HEK293 (cell line): ENCODE data around the gene PROCR.

Source experiments
- CTCF ChIP-seq: fragments of 450-650 bp; formaldehyde crosslinking; IDR thresholded peaks from 2 replicates; pipeline ENCODE4 v1.5.1; 2016; ENCODE audit warnings: missing biosample characterization, missing genetic modification characterization
- HOXC10 ChIP-seq: sonication (generic); formaldehyde crosslinking; IDR thresholded peaks from 2 replicates; pipeline ENCODE4 v1.8.1; 2023; ENCODE audit warnings: mild to moderate bottlenecking, missing genetic modification reagents
- KLF10 ChIP-seq: fragments of 450-650 bp; IDR thresholded peaks from 2 replicates; pipeline ENCODE4 v1.5.1; 2018; ENCODE audit warnings: missing biosample characterization, mild to moderate bottlenecking, missing genetic modification characterization
- RBAK ChIP-seq: fragments of 450-650 bp; formaldehyde crosslinking; IDR thresholded peaks from 2 replicates; pipeline ENCODE4 v1.5.1; 2016; ENCODE audit warnings: missing biosample characterization, missing genetic modification characterization
- SCRT1 ChIP-seq: fragments of 450-650 bp; formaldehyde crosslinking; IDR thresholded peaks from 2 replicates; pipeline ENCODE4 v1.5.1; 2016; ENCODE audit warnings: missing biosample characterization, missing genetic modification characterization, borderline replicate concordance
- SETDB1 ChIP-seq: IDR thresholded peaks from one replicate; pipeline ENCODE4 v1.6.1; 2017; ENCODE audit warnings: mild to moderate bottlenecking, low read length, moderate library complexity, mixed read lengths; ENCODE audit not compliant: insufficient read length
- YY2 ChIP-seq: fragments of 450-650 bp; formaldehyde crosslinking; IDR thresholded peaks from 2 replicates; pipeline ENCODE4 v1.5.1; 2016; ENCODE audit warnings: missing biosample characterization, missing genetic modification characterization
- ZBTB7A ChIP-seq: fragments of 450-650 bp; formaldehyde crosslinking; IDR thresholded peaks from 2 replicates; pipeline ENCODE4 v1.5.1; 2016; ENCODE audit warnings: low read depth, missing biosample characterization, missing genetic modification characterization
- ZNF112 ChIP-seq: fragments of 450-650 bp; formaldehyde crosslinking; IDR thresholded peaks from 2 replicates; pipeline ENCODE4 v1.5.0; 2017; ENCODE audit warnings: missing biosample characterization, missing genetic modification characterization
- ZNF121 ChIP-seq: fragments of 450-650 bp; formaldehyde crosslinking; IDR thresholded peaks from 2 replicates; pipeline ENCODE4 v1.5.1; 2016; ENCODE audit warnings: missing biosample characterization, missing genetic modification characterization
- ZNF132 ChIP-seq: fragments of 450-650 bp; formaldehyde crosslinking; IDR thresholded peaks from 2 replicates; pipeline ENCODE4 v1.5.1; 2017; ENCODE audit warnings: missing biosample characterization, missing genetic modification characterization, borderline replicate concordance
- ZNF169 ChIP-seq: fragments of 450-650 bp; formaldehyde crosslinking; IDR thresholded peaks from 2 replicates; pipeline ENCODE4 v1.5.1; 2016; ENCODE audit warnings: missing biosample characterization, missing genetic modification characterization
- ZNF202 ChIP-seq: fragments of 450-650 bp; formaldehyde crosslinking; IDR thresholded peaks from 2 replicates; pipeline ENCODE4 v1.5.1; 2016; ENCODE audit warnings: missing biosample characterization, missing genetic modification characterization, borderline replicate concordance
- ZNF214 ChIP-seq: fragments of 450-650 bp; formaldehyde crosslinking; IDR thresholded peaks from 2 replicates; pipeline ENCODE4 v1.5.1; 2017; ENCODE audit warnings: missing biosample characterization, mild to moderate bottlenecking, missing genetic modification characterization, borderline replicate concordance
- ZNF239 ChIP-seq: fragments of 450-650 bp; formaldehyde crosslinking; IDR thresholded peaks from 2 replicates; pipeline ENCODE4 v1.5.1; 2016; ENCODE audit warnings: missing biosample characterization, missing genetic modification characterization
- ZNF280C ChIP-seq: fragments of 450-650 bp; formaldehyde crosslinking; IDR thresholded peaks from 2 replicates; pipeline ENCODE4 v1.5.1; 2016; ENCODE audit warnings: missing biosample characterization, missing genetic modification characterization
- ZNF37A ChIP-seq: fragments of 450-650 bp; IDR thresholded peaks from 2 replicates; pipeline ENCODE4 v1.5.1; 2018; ENCODE audit warnings: missing biosample characterization, missing genetic modification characterization
- ZNF394 ChIP-seq: fragments of 450-650 bp; formaldehyde crosslinking; IDR thresholded peaks from 2 replicates; pipeline ENCODE4 v1.5.1; 2016; ENCODE audit warnings: missing biosample characterization, missing genetic modification characterization, mild to moderate bottlenecking, moderate library complexity, borderline replicate concordance
- ZNF510 ChIP-seq: fragments of 450-650 bp; formaldehyde crosslinking; IDR thresholded peaks from 2 replicates; pipeline ENCODE4 v1.5.1; 2018; ENCODE audit warnings: mild to moderate bottlenecking, missing genetic modification characterization, missing biosample characterization; ENCODE audit not compliant: insufficient replicate concordance
- ZNF514 ChIP-seq: fragments of 450-650 bp; formaldehyde crosslinking; IDR thresholded peaks from 2 replicates; pipeline ENCODE4 v1.5.1; 2016; ENCODE audit warnings: missing biosample characterization, missing genetic modification characterization
- ZNF530 ChIP-seq: fragments of 450-650 bp; formaldehyde crosslinking; IDR thresholded peaks from 2 replicates; pipeline ENCODE4 v1.5.1; 2016; ENCODE audit warnings: low read depth, missing biosample characterization, missing genetic modification characterization
- ZNF560 ChIP-seq: fragments of 450-650 bp; formaldehyde crosslinking; IDR thresholded peaks from 2 replicates; pipeline ENCODE4 v1.5.1; 2017; ENCODE audit warnings: missing biosample characterization, missing genetic modification characterization, borderline replicate concordance
- ZNF585B ChIP-seq: fragments of 450-650 bp; formaldehyde crosslinking; IDR thresholded peaks from 2 replicates; pipeline ENCODE4 v1.5.1; 2016; ENCODE audit warnings: missing biosample characterization, missing genetic modification characterization
- ZNF654 ChIP-seq: fragments of 450-650 bp; formaldehyde crosslinking; IDR thresholded peaks from 2 replicates; pipeline ENCODE4 v1.5.1; 2016; ENCODE audit warnings: low read depth, missing biosample characterization, missing genetic modification characterization
- ZNF660 ChIP-seq: fragments of 450-650 bp; IDR thresholded peaks from 2 replicates; pipeline ENCODE4 v1.5.1; 2018; ENCODE audit warnings: missing biosample characterization, mild to moderate bottlenecking, missing genetic modification characterization
- ZNF677 ChIP-seq: fragments of 450-650 bp; IDR thresholded peaks from 2 replicates; pipeline ENCODE4 v1.5.0; 2018; ENCODE audit warnings: missing biosample characterization, mild to moderate bottlenecking, missing genetic modification characterization, moderate library complexity
- TF ChIP-seq, protein P1 (sequence below): fragments of 450-650 bp; formaldehyde crosslinking; IDR thresholded peaks from 2 replicates; pipeline ENCODE4 v1.5.1; 2016; ENCODE audit warnings: missing biosample characterization, missing genetic modification characterization, borderline replicate concordance

PROCR gene

DNA sequence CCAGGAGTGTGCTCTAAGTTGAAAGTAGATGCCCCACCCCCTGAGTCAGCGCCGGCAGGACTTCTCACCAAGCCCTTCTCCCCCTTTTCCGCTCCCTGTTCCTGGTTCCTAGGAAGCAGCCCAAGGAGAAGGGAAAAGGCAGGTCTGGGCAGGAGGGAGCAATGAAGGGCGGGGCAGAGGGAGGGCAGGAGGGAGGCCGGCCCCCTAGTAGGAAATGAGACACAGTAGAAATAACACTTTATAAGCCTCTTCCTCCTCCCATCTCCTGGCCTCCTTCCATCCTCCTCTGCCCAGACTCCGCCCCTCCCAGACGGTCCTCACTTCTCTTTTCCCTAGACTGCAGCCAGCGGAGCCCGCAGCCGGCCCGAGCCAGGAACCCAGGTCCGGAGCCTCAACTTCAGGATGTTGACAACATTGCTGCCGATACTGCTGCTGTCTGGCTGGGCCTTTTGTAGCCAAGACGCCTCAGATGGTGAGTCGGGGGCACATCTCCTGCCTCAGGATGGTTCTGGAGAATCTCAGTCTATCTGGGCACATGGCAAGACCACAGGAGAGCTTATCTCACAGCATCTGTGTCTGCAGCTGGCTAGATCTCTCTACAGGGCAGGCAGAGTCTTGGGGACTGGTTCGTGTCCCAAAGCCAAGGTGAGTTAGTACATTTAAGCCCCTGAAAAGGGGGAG is at the start of gene PROCR (continued):
- no peak for TF ChIP-seq ZNF585B (tag by site-specific recombination)
- no peak for TF ChIP-seq ZNF530
- TF ChIP-seq ZBTB7A (tag by site-specific recombination), result no peak
- TF ChIP-seq YY2, result no peak
- no peak for TF ChIP-seq ZNF654 (tag by site-specific recombination)
- peak; percentile 62 for TF ChIP-seq KLF10 (tag by site-specific recombination)
- no peak for TF ChIP-seq ZNF37A (tag by site-specific recombination)
- TF ChIP-seq HOXC10 (CRISPR knock-in tag), result no peak
- no peak for TF ChIP-seq SETDB1
- no peak for TF ChIP-seq ZNF202 (tag by site-specific recombination)
- no peak for TF ChIP-seq RBAK
- TF ChIP-seq ZNF677 (tag by site-specific recombination), result no peak
- no peak for TF ChIP-seq SCRT1
- no peak for TF ChIP-seq ZNF214 (tag by site-specific recombination)
- TF ChIP-seq ZNF394, result no peak
- no peak for TF ChIP-seq CTCF
- no peak for TF ChIP-seq ZNF239
- TF ChIP-seq ZNF112 (tag by site-specific recombination), result no peak
- TF ChIP-seq ZNF280C (tag by site-specific recombination), result no peak
- peak; percentile 91 for TF ChIP-seq ZNF121 (tag by site-specific recombination)
- TF ChIP-seq ZNF132 (tag by site-specific recombination), result no peak
- TF ChIP-seq, protein P1, sequence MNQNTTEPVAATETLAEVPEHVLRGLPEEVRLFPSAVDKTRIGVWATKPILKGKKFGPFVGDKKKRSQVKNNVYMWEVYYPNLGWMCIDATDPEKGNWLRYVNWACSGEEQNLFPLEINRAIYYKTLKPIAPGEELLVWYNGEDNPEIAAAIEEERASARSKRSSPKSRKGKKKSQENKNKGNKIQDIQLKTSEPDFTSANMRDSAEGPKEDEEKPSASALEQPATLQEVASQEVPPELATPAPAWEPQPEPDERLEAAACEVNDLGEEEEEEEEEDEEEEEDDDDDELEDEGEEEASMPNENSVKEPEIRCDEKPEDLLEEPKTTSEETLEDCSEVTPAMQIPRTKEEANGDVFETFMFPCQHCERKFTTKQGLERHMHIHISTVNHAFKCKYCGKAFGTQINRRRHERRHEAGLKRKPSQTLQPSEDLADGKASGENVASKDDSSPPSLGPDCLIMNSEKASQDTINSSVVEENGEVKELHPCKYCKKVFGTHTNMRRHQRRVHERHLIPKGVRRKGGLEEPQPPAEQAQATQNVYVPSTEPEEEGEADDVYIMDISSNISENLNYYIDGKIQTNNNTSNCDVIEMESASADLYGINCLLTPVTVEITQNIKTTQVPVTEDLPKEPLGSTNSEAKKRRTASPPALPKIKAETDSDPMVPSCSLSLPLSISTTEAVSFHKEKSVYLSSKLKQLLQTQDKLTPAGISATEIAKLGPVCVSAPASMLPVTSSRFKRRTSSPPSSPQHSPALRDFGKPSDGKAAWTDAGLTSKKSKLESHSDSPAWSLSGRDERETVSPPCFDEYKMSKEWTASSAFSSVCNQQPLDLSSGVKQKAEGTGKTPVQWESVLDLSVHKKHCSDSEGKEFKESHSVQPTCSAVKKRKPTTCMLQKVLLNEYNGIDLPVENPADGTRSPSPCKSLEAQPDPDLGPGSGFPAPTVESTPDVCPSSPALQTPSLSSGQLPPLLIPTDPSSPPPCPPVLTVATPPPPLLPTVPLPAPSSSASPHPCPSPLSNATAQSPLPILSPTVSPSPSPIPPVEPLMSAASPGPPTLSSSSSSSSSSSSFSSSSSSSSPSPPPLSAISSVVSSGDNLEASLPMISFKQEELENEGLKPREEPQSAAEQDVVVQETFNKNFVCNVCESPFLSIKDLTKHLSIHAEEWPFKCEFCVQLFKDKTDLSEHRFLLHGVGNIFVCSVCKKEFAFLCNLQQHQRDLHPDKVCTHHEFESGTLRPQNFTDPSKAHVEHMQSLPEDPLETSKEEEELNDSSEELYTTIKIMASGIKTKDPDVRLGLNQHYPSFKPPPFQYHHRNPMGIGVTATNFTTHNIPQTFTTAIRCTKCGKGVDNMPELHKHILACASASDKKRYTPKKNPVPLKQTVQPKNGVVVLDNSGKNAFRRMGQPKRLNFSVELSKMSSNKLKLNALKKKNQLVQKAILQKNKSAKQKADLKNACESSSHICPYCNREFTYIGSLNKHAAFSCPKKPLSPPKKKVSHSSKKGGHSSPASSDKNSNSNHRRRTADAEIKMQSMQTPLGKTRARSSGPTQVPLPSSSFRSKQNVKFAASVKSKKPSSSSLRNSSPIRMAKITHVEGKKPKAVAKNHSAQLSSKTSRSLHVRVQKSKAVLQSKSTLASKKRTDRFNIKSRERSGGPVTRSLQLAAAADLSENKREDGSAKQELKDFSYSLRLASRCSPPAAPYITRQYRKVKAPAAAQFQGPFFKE (tag by site-specific recombination), result no peak
- no peak for TF ChIP-seq ZNF660 (tag by site-specific recombination)
- TF ChIP-seq ZNF510, result no peak
- TF ChIP-seq ZNF560 (tag by site-specific recombination), result no peak
- no peak for TF ChIP-seq ZNF514 (tag by site-specific recombination)
- no peak for TF ChIP-seq ZNF169 (tag by site-specific recombination)
